Naive B cell (primary cell): ENCODE measurements around the gene OVOL1. TPM values are rescaled to one million over a fixed set of nuclear protein-coding genes. Genes with fewer than 3 reads are reported as not detected.
"Not testable (repeated sequence)": the region's sequence is repeated elsewhere in the genome, so short reads cannot be mapped to it uniquely, and the experiment has no call there.

Experiments
- ATAC-seq, 2 donors: fragments of 150-1000 bp; cut with Tn5 transposase; 2 replicates each; pipeline ENCODE4 v1.10.0; 2021; ENCODE audit warnings: low read depth in 2 of 2, mild to moderate bottlenecking in 2 of 2, moderate library complexity in 2 of 2
- DNase-seq: peaks from one replicate; pipeline ENCODE4 v3.0.0; 2022
- H3K27ac Mint-ChIP-seq, 6 donors: one replicate each; pipeline ENCODE4 v1.8.0; 2020 to 2022; ENCODE audit warnings: mild to moderate bottlenecking in 6 of 6, mixed read lengths in 6 of 6, moderate library complexity in 5 of 6, inconsistent platforms in 2 of 6
- H3K27me3 Mint-ChIP-seq, 3 donors: one replicate each; pipeline ENCODE4 v1.8.0; 2021 to 2022; ENCODE audit warnings: mixed read lengths in 3 of 3, mild to moderate bottlenecking in 1 of 3
- H3K36me3 Mint-ChIP-seq, 2 donors: one replicate each; pipeline ENCODE4 v1.8.0; 2020 to 2022; ENCODE audit warnings: mixed read lengths in 2 of 2, inconsistent platforms in 1 of 2, mild to moderate bottlenecking in 1 of 2
- H3K4me1 Mint-ChIP-seq, 3 donors: one replicate each; pipeline ENCODE4 v1.8.0; 2020 to 2022; ENCODE audit warnings: mixed read lengths in 3 of 3, inconsistent platforms in 1 of 3, mild to moderate bottlenecking in 1 of 3, moderate library complexity in 1 of 3
- H3K4me3 Mint-ChIP-seq, 8 donors: one replicate each; pipeline ENCODE4 v1.8.0; 2020 to 2022; ENCODE audit warnings: mild to moderate bottlenecking in 8 of 8, mixed read lengths in 8 of 8, moderate library complexity in 8 of 8, inconsistent platforms in 2 of 8
- H3K9me3 Mint-ChIP-seq, 7 donors: one replicate each; pipeline ENCODE4 v1.8.0; 2020 to 2022; ENCODE audit warnings: mixed read lengths in 7 of 7, mild to moderate bottlenecking in 5 of 7, inconsistent platforms in 2 of 7, moderate library complexity in 1 of 7
- polyA plus RNA-seq, 6 donors: library from polyadenylated mRNA; unstranded; fragments of 300-500 nt; fragmentation: Illumina TruSeq; gene quantifications; one replicate each; pipeline ENCODE4 v1.2.3, GENCODE V29; 2021; ENCODE audit warnings: low read depth in 6 of 6

OVOL1 gene
- not detected for polyA plus RNA-seq

DNA sequence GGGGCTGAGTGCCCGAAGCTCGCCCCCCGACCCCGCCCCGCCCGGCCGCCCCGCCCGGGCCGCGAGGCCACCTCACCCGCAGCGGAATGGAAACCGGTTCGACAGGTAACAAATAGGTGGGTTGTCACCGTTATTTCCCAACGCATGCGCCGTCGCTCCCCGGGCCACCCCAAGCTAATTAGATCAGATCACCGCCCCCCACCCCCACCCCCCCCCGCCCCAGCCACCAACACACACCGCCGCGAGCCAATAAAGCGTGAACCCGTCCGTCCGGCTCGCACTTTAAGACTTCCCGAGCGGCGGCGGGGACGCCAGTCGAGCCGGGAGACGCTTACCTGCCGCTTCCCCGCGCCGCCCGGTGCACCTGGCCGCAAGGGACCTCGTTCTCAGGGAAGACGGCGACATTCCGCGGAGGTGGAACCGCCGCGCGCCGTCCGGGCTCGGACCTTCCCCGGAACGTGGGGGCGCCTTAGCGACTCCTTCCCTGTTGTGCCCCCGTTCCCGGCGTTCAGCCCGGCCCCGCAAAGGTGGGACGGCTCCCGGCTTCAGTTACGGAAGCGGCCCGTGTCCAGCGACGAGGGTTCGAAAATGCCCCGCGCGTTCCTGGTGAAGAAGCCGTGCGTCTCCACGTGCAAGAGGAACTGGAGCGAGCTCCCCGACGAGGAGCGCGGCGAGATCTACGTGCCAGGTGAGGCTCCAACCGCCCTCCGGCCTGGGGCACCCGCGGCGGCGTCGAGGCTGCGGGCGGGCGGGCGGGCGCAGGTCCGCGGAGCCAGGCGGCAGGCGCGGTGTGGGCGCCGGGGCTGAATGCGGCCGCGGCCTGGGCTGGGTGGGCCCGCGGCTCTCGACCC lies at the start of gene OVOL1:
OVOL1 (plus strand) TSS at position 278 of the 851 bp plus-strand sequence; CDS start at position 589, 311 bp downstream.
- no peaks in the 10 kb centered on the region for H3K36me3 Mint-ChIP-seq
- peak within 1 kb of the TSS; percentile 78 to 93 (median 87) for H3K4me3 Mint-ChIP-seq
- ATAC-seq, result peak; percentile 35
- H3K27me3 Mint-ChIP-seq, result peaks cover 21 to 48% (median 22%) of the 10 kb centered on the region in 3 donors
- H3K27ac Mint-ChIP-seq, result peak within 1 kb of the TSS in 2 of 6 donors; percentile 76
- peaks cover 17 to 26% (median 22%) of the 10 kb centered on the region in 3 donors for H3K4me1 Mint-ChIP-seq
- DNase-seq, result peak; percentile 29
- H3K9me3 Mint-ChIP-seq, result no peaks in the 10 kb centered on the region

DNA sequence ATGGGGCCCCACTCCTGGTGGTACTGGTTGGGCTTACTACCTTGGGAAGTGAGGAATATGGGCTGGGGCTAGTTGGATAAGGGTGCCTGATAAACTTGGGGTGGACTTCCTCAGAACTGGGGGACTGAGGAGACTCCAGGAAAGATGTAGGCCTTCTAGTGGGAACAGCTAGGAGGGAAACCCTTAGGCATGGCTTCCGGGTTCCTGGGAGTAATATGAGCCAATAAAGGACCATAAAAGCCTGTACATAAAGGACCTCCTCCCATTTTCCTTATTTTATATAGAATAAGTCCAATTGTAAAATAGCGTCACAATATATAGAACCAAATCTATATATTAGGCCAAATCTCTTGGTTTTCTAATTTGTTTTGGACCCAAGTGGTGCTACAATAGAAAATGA lies 47.8 kb upstream of the OVOL1 start:
- Mint-ChIP-seq H3K36me3 (no peaks in the 10 kb centered on the region), H3K27ac (no peak overlapping the region), H3K4me1 (no peaks in the 10 kb centered on the region), H3K9me3 (peaks cover 0 to 7% (median 0%) of the 10 kb centered on the region in 7 donors), H3K4me3 (no peak overlapping the region), H3K27me3 (peaks cover 31 to 41% (median 38%) of the 10 kb centered on the region in 3 donors)
- ATAC-seq (no peak), DNase-seq (no peak)

DNA sequence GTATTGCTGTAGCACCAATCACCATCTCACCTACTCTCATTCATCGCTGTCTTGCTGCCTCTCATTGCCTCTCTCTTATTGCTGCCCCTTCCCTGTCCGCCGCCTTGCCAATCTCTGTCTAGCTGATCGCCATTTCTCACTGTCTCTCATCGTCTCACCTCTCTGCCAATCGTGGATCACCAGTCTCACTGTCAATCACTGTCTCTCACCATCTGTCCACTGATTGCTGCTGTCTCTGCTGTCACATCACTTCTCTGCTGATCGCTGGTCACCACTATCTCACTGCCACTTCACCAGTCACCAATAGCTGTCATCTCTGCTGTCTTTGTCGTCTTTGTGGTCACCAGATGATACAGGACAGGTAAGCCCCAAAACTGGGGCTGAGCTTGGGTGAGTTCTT lies 45.7 kb upstream of the OVOL1 start:
- Mint-ChIP-seq H3K27me3 (peaks cover 23 to 33% (median 30%) of the 10 kb centered on the region in 3 donors), H3K36me3 (no peaks in the 10 kb centered on the region), H3K9me3 (peaks cover 0 to 7% (median 0%) of the 10 kb centered on the region in 7 donors), H3K4me3 (no peak overlapping the region), H3K4me1 (peaks cover 0 to 4% (median 3%) of the 10 kb centered on the region in 3 donors), H3K27ac (no peak overlapping the region)
- DNase-seq (no peak), ATAC-seq (no peak)

DNA sequence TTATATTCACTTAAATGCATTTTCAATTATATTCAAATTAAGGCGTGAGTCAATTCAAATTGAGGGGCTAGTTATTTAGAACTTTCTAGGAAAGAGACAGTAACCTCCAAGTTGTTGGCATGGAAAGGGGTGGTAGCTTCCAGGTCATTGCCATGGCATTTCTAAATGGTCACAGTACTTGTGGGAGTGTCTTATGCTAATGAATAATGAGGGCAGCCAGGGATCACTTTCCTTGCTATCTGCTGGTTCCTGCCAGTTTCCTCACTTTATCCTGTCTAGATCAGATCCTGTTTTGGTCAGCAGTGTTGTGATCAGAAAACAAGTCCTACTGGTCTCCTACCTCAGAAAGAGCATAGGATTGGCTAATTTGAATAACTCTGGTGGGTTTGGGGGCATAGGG lies 44.5 kb upstream of the OVOL1 start:
- H3K9me3 Mint-ChIP-seq, result peaks cover 0 to 3% (median 0%) of the 10 kb centered on the region in 7 donors
- DNase-seq (no peak), ATAC-seq (no peak)
- H3K4me3 Mint-ChIP-seq, result peak overlapping the region in 1 of 8 donors; percentile 75
- peaks cover 0 to 4% (median 3%) of the 10 kb centered on the region in 3 donors for H3K4me1 Mint-ChIP-seq
- peaks cover 19 to 39% (median 22%) of the 10 kb centered on the region in 3 donors for H3K27me3 Mint-ChIP-seq
- H3K36me3 Mint-ChIP-seq, result no peaks in the 10 kb centered on the region
- H3K27ac Mint-ChIP-seq, result no peak overlapping the region

DNA sequence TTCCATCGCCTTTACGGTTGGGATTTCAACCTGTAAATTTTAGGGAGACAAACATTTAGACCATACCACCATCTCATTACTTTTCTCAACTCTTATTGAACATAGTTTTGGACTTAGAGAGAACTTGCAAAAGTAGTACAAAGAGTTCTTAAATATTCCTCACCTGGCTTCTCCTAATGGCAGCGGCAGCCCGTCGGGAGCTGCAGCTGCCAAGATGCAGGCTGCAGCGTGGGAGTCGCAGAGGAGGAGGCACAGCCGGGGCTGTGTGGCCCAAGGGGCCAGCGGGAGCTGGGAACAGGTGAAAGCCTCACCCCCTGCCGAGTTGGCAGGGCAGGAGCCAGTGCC lies 43.2 kb upstream of the OVOL1 start:
- no peak for DNase-seq
- H3K27me3 Mint-ChIP-seq, result peaks cover 10 to 35% (median 15%) of the 10 kb centered on the region in 3 donors
- H3K9me3 Mint-ChIP-seq, result peaks cover 0 to 3% (median 0%) of the 10 kb centered on the region in 7 donors
- H3K36me3 Mint-ChIP-seq, result no peaks in the 10 kb centered on the region
- no peak overlapping the region for H3K4me3 Mint-ChIP-seq
- no peak for ATAC-seq
- H3K27ac Mint-ChIP-seq, result no peak overlapping the region
- peaks cover 0 to 4% (median 3%) of the 10 kb centered on the region in 3 donors for H3K4me1 Mint-ChIP-seq

DNA sequence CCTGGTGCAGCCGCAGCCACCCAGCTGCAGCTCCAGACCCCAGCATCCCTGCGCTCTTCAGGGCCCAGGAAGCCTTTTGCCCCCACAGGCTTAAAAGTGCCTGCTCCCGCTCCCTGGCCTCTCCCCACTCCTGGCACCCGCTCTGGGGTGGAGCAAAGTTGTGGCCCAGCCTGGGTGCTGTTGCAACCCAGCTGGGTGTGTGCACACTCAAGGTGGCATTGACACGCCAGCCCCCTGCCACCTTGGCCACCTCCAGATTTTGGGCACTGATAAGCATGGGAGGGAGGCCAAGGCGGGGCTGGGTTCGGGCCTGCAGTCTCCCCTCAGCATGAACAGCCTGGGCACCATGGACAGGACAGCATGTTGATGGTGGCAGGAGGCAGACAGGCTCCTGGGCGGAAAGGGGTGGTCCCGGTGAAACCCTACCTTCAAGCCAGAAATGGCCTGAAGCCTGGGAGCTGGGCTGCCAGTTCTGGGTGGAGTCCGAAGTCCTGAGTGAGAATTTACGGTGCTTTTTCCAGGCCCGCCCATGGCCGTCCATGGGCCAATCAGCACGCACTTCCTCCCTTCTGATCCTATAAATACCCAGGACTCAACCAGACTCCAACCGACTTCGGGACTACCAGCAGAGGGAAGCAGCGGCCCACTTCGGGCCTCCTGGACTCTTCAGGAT lies 42.7 kb upstream of the OVOL1 start:
- Mint-ChIP-seq H3K27me3 (peaks cover 10 to 34% (median 15%) of the 10 kb centered on the region in 3 donors), H3K36me3 (no peaks in the 10 kb centered on the region), H3K4me1 (peaks cover 0 to 4% (median 3%) of the 10 kb centered on the region in 3 donors), H3K4me3 (no peak overlapping the region), H3K9me3 (peaks cover 0 to 3% (median 0%) of the 10 kb centered on the region in 7 donors), H3K27ac (no peak overlapping the region)
- ATAC-seq (no peak), DNase-seq (no peak)

DNA sequence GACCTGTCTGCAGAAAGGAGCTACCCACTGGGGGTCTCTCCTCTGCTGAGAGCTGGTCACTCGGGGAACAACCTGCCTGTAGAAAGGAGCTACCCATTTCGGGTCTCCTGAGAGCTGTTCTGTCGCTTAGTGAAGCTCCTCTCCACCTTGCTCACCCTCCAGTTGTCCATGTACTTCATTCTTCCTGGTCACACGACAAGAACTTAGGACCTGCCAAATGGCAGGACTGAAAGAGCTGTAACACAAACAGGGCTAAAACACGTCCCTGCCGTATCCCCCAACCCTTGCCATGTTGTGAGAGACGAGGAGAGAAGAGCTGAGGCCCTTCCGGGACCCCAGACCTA lies 42.2 kb upstream of the OVOL1 start:
- no peak for ATAC-seq
- no peak overlapping the region for H3K27ac Mint-ChIP-seq

DNA sequence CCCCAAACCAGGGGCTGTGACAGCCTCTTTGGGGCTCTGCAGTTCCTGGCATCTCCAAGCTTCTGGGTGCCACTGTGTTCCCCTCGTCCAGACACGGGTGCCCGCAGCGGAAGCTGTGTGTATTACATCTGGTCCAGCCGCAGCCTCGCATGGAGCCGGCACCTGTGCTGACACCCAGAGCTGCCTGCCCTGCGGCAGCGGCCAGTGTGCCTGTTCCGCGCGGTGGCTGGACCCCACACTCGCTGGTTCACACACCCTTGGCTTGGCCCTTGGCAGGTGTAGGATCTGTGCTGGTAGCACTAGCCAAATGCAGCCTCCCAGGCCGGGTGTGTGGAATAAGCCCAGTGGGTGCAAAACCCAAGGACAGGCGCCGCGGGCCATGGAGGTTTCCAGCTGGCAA lies 41.8 kb upstream of the OVOL1 start:
- DNase-seq, result no peak
- no peak overlapping the region for H3K4me3 Mint-ChIP-seq
- H3K27me3 Mint-ChIP-seq, result peaks cover 10 to 29% (median 15%) of the 10 kb centered on the region in 3 donors
- H3K9me3 Mint-ChIP-seq, result peaks cover 0 to 3% (median 0%) of the 10 kb centered on the region in 7 donors
- H3K36me3 Mint-ChIP-seq, result no peaks in the 10 kb centered on the region
- peaks cover 0 to 4% (median 3%) of the 10 kb centered on the region in 3 donors for H3K4me1 Mint-ChIP-seq
- no peak for ATAC-seq
- no peak overlapping the region for H3K27ac Mint-ChIP-seq

More for the DNA sequence above, 42.2 kb upstream of the OVOL1 start:
- no peak for DNase-seq
- Mint-ChIP-seq H3K4me1 (peaks cover 0 to 4% (median 3%) of the 10 kb centered on the region in 3 donors), H3K4me3 (no peak overlapping the region), H3K9me3 (peaks cover 0 to 3% (median 0%) of the 10 kb centered on the region in 7 donors), H3K27me3 (peaks cover 10 to 32% (median 15%) of the 10 kb centered on the region in 3 donors), H3K36me3 (no peaks in the 10 kb centered on the region)

DNA sequence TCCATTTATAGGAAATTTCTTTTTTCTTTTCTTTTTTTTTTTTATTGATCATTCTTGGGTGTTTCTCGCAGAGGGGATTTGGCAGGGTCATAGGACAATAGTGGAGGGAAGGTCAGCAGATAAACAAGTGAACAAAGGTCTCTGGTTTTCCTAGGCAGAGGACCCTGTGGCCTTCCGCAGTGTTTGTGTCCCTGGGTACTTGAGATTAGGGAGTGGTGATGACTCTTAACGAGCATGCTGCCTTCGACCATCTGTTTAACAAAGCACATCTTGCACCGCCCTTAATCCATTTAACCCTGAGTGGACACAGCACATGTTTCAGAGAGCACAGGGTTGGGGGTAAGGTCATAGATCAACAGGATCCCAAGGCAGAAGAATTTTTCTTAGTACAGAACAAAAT lies 24.7 kb upstream of the OVOL1 start:
- H3K4me1 Mint-ChIP-seq, H3K36me3 Mint-ChIP-seq, H3K27me3 Mint-ChIP-seq, ATAC-seq, H3K27ac Mint-ChIP-seq, DNase-seq, H3K9me3 Mint-ChIP-seq, H3K4me3 Mint-ChIP-seq: not testable (repeated sequence)

DNA sequence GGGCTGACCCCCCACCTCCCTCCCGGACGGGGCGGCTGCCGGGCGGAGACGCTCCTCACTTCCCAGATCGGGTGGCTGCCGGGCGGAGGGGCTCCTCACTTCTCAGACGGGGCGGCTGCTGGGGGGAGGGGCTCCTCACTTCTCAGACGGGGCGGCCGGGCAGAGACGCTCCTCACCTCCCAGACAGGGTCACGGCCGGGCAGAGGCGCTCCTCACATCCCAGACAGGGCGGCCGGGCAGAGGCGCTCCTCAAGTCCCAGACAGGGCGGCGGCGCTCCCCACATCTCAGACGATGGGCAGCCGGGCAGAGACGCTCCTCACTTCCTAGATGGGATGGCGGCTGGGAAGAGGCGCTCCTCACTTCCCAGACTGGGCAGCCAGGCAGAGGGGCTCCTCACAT lies 24.0 kb upstream of the OVOL1 start:
- not testable (repeated sequence) for H3K36me3 Mint-ChIP-seq, H3K27me3 Mint-ChIP-seq, H3K9me3 Mint-ChIP-seq, DNase-seq, ATAC-seq, H3K27ac Mint-ChIP-seq, H3K4me3 Mint-ChIP-seq, H3K4me1 Mint-ChIP-seq

DNA sequence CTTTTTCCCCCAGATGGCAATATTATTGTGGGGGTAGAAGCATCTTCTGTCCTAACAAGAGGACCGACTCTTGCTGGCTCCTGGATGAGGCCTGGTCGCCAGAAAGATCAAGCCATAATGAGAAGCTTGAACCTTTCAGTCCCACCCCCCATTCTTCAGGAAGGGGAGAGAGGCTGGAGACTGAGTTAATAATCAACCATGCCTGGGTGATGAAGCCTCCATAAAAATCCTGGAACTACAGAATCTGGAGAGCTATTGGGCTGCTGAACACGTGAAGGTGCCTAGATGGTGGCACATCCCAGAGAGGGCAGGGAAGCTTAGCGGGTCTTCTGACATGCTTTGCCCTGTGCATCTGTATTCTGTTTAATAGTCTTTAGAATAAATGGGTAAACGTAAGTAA lies 22.4 kb upstream of the OVOL1 start:
- Mint-ChIP-seq H3K9me3 (no peaks in the 10 kb centered on the region), H3K27me3 (peaks cover 0 to 2% (median 1%) of the 10 kb centered on the region in 3 donors), H3K4me1 (peaks cover under 1 to 2% (median 2%) of the 10 kb centered on the region in 3 donors), H3K4me3 (no peak overlapping the region), H3K36me3 (no peaks in the 10 kb centered on the region), H3K27ac (no peak overlapping the region)
- DNase-seq, result no peak
- no peak for ATAC-seq

DNA sequence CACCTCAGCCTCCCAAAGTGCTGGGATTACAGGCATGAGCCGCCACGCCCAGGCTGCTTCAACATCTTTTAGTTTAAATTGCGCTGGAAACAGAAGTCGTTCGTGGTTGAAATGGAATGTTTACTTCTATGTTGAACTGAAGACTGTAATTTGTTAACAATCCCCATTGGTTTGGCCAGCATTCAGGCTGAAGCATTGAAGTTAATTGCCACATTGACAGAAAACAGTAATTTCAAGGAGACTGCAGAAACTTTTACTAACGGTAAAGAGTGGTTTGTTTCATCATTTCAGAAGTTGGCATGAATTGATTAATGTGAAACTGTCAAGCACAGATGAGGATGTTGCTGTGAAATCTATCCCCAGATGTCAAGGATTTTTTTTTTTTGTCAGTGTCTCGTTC lies 20.3 kb upstream of the OVOL1 start:
- Mint-ChIP-seq H3K27ac (no peak overlapping the region), H3K4me3 (no peak overlapping the region), H3K36me3 (no peaks in the 10 kb centered on the region), H3K4me1 (peaks cover 7 to 8% (median 7%) of the 10 kb centered on the region in 3 donors), H3K9me3 (no peaks in the 10 kb centered on the region), H3K27me3 (no peaks in the 10 kb centered on the region)
- DNase-seq (no peak), ATAC-seq (no peak)

DNA sequence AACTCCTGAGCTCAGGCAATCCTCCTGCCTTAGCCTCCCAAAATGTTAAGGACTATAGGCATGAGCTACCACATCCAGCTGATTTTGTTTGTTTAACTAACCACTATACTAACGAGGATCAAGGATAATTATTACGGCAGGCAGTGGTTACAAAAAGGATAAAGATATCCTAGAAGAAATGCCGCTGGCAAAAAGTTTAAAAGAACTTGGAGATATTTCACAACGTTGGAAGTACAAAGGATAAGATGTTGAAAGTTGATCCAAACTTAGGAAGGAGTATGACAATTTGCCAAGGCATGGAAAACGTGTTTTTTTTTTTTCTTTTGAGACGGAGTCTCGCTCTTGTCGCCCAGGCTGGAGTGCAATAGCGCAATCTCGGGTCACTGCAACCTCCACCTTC lies 19.5 kb upstream of the OVOL1 start:
- H3K4me3 Mint-ChIP-seq, result no peak overlapping the region

DNA sequence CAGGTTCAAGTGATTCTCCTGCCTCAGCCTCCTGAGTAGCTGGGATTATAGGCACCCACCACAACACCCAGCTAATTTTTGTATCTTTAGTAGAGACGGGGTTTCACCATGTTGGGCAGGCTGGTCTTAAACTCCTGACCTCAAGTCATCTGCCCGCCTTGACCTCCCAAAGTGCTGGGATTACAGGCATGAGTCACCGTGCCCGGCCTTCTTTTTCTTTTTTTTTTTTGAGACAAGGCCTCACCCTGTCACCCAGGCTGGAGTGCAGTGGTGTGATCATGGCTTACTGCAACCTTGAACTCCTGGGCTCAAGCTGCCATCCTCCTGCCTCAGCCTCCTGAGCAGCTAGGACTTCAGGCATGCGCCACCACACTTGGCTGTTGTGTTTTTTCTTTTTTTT lies 19.1 kb upstream of the OVOL1 start:
- not testable (repeated sequence) for H3K27me3 Mint-ChIP-seq, H3K36me3 Mint-ChIP-seq, H3K4me1 Mint-ChIP-seq, H3K27ac Mint-ChIP-seq, DNase-seq, H3K4me3 Mint-ChIP-seq, H3K9me3 Mint-ChIP-seq, ATAC-seq

More for the DNA sequence above, 19.5 kb upstream of the OVOL1 start:
- DNase-seq (no peak), ATAC-seq (no peak)
- no peak overlapping the region for H3K27ac Mint-ChIP-seq
- H3K9me3 Mint-ChIP-seq, result no peaks in the 10 kb centered on the region
- H3K36me3 Mint-ChIP-seq, result no peaks in the 10 kb centered on the region
- peaks cover 7 to 8% (median 7%) of the 10 kb centered on the region in 3 donors for H3K4me1 Mint-ChIP-seq
- H3K27me3 Mint-ChIP-seq, result no peaks in the 10 kb centered on the region
